Effector memory CD8-positive, alpha-beta T cell (primary cell): ENCODE data around the gene ZNF384.

Experiments
- ATAC-seq: fragments of 150-1000 bp; cut with Tn5 transposase; replicated peaks from 2 replicates; pipeline ENCODE4 v1.10.0; 2021; ENCODE audit warnings: mild to moderate bottlenecking, moderate library complexity
- DNase-seq, 3 experiments: peaks; one replicate each; pipeline ENCODE4 v3.0.0; 2021
- H3K27ac Mint-ChIP-seq, 2 donors: one replicate each; pipeline ENCODE4 v1.8.0; 2022; ENCODE audit warnings: mild to moderate bottlenecking in 2 of 2, mixed read lengths in 2 of 2, moderate library complexity in 2 of 2
- H3K27me3 Mint-ChIP-seq, 2 donors: one replicate each; pipeline ENCODE4 v1.8.0; 2022; ENCODE audit warnings: mixed read lengths in 2 of 2
- H3K36me3 Mint-ChIP-seq: one replicate; pipeline ENCODE4 v1.8.0; 2022; ENCODE audit warnings: mild to moderate bottlenecking, moderate library complexity, mixed read lengths; ENCODE audit not compliant: insufficient read depth
- H3K4me1 Mint-ChIP-seq, 2 donors: one replicate each; pipeline ENCODE4 v1.8.0; 2022; ENCODE audit warnings: low read depth in 2 of 2, mixed read lengths in 2 of 2
- H3K4me3 Mint-ChIP-seq, 2 donors: one replicate each; pipeline ENCODE4 v1.8.0; 2022; ENCODE audit warnings: mild to moderate bottlenecking in 2 of 2, mixed read lengths in 2 of 2, moderate library complexity in 2 of 2
- H3K9me3 Mint-ChIP-seq, 2 donors: one replicate each; pipeline ENCODE4 v1.8.0; 2022; ENCODE audit warnings: mixed read lengths in 2 of 2

The ZNF384 gene

DNA sequence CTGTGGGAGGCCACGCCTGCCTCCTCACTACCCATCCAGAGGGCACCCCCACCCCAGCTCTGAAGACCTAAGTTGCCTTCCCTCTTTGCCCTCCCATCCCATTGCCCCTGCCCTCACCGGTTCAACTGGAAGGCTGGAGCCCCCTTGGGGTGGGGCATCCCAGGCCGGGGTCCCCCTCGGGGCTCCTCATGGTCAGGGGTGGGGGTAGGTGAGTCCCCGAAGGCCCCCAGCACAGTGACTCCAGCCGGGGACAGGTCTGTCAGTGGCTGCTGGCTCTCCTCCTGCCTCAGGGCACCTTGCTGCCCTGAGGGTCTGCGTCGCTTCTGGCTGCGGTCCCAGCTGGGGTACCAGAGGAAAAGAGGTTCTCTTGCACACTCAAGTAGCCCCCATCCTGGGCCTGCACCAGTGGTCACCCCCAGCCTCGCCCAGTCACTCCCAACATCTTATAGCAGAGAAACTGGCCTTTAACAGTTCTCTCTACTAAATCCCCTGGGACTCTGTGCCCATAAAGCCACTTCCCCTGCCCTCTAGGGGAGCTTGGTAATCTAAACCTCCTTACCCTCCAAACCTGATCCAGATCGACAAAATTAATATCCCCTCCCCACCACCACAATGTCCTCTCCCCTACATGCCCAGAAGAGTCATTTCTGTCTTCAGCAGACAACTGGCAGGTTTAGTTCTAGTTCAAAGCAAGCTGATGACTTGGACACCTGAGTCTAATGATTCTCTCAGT lies 6.3 kb upstream of the ZNF384 start:
- Mint-ChIP-seq H3K27ac (no peak overlapping the region), H3K4me1 (peaks cover 13 to 14% of the 10 kb centered on the region in 2 donors), H3K4me3 (no peak overlapping the region), H3K27me3 (peaks cover 20 to 33% of the 10 kb centered on the region in 2 donors), H3K36me3 (peaks cover 3% of the 10 kb centered on the region), H3K9me3 (no peaks in the 10 kb centered on the region)
- DNase-seq (no peak), ATAC-seq (no peak)

DNA sequence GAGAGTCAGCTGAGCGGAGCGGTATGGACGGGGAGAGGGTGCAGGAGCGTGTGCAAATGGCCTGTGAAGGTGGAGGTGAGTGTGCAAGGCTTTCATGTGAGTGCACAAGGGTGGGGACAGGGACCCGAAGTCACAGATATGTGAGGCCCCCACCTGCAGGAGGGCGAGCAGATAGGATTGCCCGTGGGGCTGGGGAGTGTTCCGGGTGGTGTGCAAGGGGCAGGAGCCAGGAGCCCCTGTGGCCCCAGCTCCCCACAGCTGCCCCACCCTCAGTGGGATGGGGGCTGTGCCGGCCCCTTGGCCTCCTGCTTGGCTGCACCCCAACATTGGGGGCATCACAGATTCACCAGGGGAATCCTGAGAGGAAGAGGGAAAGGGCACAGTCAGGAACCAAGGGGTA lies 5.5 kb upstream of the ZNF384 start:
- no peak overlapping the region for H3K4me3 Mint-ChIP-seq
- peaks cover 18 to 29% of the 10 kb centered on the region in 2 donors for H3K27me3 Mint-ChIP-seq
- no peak for ATAC-seq
- peaks cover 7% of the 10 kb centered on the region for H3K36me3 Mint-ChIP-seq
- H3K27ac Mint-ChIP-seq, result peak overlapping the region; percentile 79 to 81
- DNase-seq, result no peak
- H3K4me1 Mint-ChIP-seq, result peaks cover 20 to 21% of the 10 kb centered on the region in 2 donors
- H3K9me3 Mint-ChIP-seq, result no peaks in the 10 kb centered on the region

- DNase-seq, result no peak
- no peak for ATAC-seq
- Mint-ChIP-seq H3K27me3 (peaks cover 10 to 21% of the 10 kb centered on the region in 2 donors), H3K27ac (peak overlapping the region; percentile 79 to 81), H3K9me3 (no peaks in the 10 kb centered on the region), H3K36me3 (peaks cover 15% of the 10 kb centered on the region), H3K4me3 (no peak overlapping the region), H3K4me1 (peaks cover 14 to 15% of the 10 kb centered on the region in 2 donors)
Measured at GRCh38 chr12:6693832-6694355, 4.7 kb upstream of the ZNF384 start.

GRCh38 chr12:6692888-6693287 lies 3.7 kb upstream of the ZNF384 start:
- Mint-ChIP-seq H3K27ac (no peak overlapping the region), H3K36me3 (peaks cover 16% of the 10 kb centered on the region), H3K4me1 (peaks cover 20 to 25% of the 10 kb centered on the region in 2 donors), H3K27me3 (peaks cover 0 to 11% of the 10 kb centered on the region in 2 donors), H3K4me3 (no peak overlapping the region), H3K9me3 (no peaks in the 10 kb centered on the region)
- ATAC-seq (no peak), DNase-seq (no peak)

GRCh38 chr12:6691473-6691872 lies 2.3 kb upstream of the ZNF384 start:
- ATAC-seq, result no peak
- no peak for DNase-seq
- H3K27me3 Mint-ChIP-seq, result peaks cover 0 to 1% of the 10 kb centered on the region in 2 donors
- peaks cover 33 to 39% of the 10 kb centered on the region in 2 donors for H3K4me1 Mint-ChIP-seq
- no peak overlapping the region for H3K4me3 Mint-ChIP-seq
- no peaks in the 10 kb centered on the region for H3K9me3 Mint-ChIP-seq
- peaks cover 16% of the 10 kb centered on the region for H3K36me3 Mint-ChIP-seq
- no peak overlapping the region for H3K27ac Mint-ChIP-seq

DNA sequence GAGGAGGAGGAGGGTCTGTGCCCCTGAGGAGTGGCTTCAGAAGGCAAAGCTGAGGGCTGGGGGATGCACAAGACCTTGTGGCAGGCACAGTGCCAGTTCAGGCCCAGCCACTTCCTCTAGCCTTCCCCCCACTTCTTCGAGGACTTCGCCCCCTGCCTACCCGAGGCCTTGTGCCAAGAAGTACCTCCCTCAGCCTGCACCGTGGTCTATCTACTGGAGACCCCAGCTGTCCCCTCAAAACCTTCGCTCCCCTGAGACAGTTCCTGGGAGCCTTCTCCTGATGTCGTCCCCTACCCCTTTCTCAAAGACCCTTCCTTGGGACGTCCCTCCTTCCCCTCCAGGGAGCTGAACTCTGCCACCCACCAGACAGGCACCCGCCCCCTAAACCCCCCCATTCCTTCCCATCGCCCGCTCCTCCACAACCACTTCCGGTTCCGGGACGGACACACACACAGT lies 604 bp downstream of the ZNF384 start:
- peak overlapping the region; percentile 81 to 89 for H3K4me3 Mint-ChIP-seq
- ATAC-seq, result peak; percentile 13
- H3K27me3 Mint-ChIP-seq, result no peaks in the 10 kb centered on the region
- peak in 2 of 3 experiments; percentile 43 to 46 for DNase-seq
- peaks cover 25% of the 10 kb centered on the region for H3K36me3 Mint-ChIP-seq
- H3K4me1 Mint-ChIP-seq, result peaks cover 46 to 59% of the 10 kb centered on the region in 2 donors
- H3K27ac Mint-ChIP-seq, result peak overlapping the region; percentile 92 to 94
- no peaks in the 10 kb centered on the region for H3K9me3 Mint-ChIP-seq

GRCh38 chr12:6685814-6686213 lies 3.4 kb downstream of the ZNF384 start:
- no peaks in the 10 kb centered on the region for H3K9me3 Mint-ChIP-seq
- no peaks in the 10 kb centered on the region for H3K27me3 Mint-ChIP-seq
- peak overlapping the region in 1 of 2 donors; percentile 92 for H3K27ac Mint-ChIP-seq
- DNase-seq (no peak), ATAC-seq (no peak)
- H3K4me1 Mint-ChIP-seq, result peaks cover 59 to 66% of the 10 kb centered on the region in 2 donors
- peaks cover 47% of the 10 kb centered on the region for H3K36me3 Mint-ChIP-seq
- H3K4me3 Mint-ChIP-seq, result no peak overlapping the region

DNA sequence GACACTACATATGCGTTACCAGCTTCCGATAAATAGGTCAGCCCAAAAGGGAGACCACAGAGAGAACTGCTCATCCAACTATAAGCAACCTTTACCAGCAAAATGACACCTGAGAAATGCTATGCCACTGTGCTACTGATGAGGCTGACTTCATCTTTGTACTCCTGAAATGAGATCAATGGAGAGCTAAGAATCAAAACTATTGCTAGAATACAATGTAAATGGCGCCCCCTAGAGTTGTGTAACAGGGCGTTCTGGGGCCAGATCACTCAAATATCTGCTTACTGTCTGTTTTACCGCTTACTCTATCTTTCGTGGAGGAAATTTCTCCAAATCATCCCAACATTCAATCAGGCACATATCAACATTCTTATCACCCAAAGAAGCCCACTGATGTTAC lies 4.6 kb downstream of the ZNF384 start:
- peak; percentile 31 to 37 (median 35) for DNase-seq

GRCh38 chr12:6676962-6677361 lies 12.2 kb downstream of the ZNF384 start:
- no peaks in the 10 kb centered on the region for H3K27me3 Mint-ChIP-seq
- DNase-seq, result no peak
- no peak overlapping the region for H3K4me3 Mint-ChIP-seq
- H3K27ac Mint-ChIP-seq, result no peak overlapping the region
- peaks cover 85% of the 10 kb centered on the region for H3K36me3 Mint-ChIP-seq
- no peaks in the 10 kb centered on the region for H3K9me3 Mint-ChIP-seq
- H3K4me1 Mint-ChIP-seq, result peaks cover 6 to 10% of the 10 kb centered on the region in 2 donors
- ATAC-seq, result no peak

More for the DNA sequence above, 4.6 kb downstream of the ZNF384 start:
- Mint-ChIP-seq H3K9me3 (no peaks in the 10 kb centered on the region), H3K27ac (peak overlapping the region; percentile 6 to 60), H3K27me3 (no peaks in the 10 kb centered on the region), H3K4me1 (peaks cover 52 to 56% of the 10 kb centered on the region in 2 donors), H3K4me3 (no peak overlapping the region), H3K36me3 (peaks cover 51% of the 10 kb centered on the region)
- ATAC-seq, result no peak

DNA sequence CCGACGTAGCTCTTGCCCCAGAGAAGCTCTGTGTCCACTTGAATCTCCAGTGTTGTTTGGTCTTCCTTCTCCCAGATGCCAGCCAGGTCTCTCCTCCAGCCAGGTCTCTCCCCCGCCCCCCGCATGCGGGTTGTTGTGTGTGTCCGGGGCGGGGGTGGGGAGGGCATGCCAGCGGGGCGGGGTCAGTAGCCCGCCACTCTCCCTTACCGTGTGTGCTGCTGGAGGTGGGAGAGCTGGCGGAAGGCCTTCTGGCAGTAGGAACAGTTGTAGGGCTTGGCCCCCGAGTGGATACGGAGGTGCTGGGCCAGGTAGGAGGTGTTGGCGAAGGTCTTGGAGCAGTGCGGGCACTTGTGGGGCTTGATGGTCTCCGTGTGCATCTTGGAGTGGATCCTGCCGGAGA lies 17.0 kb downstream of the ZNF384 start:
- H3K36me3 Mint-ChIP-seq, result peaks cover 85% of the 10 kb centered on the region
- ATAC-seq (no peak), DNase-seq (no peak)
- H3K27me3 Mint-ChIP-seq, result no peaks in the 10 kb centered on the region
- H3K4me3 Mint-ChIP-seq, result no peak overlapping the region
- peaks cover 0 to 6% of the 10 kb centered on the region in 2 donors for H3K4me1 Mint-ChIP-seq
- peak overlapping the region in 1 of 2 donors; percentile 57 for H3K27ac Mint-ChIP-seq
- H3K9me3 Mint-ChIP-seq, result no peaks in the 10 kb centered on the region

DNA sequence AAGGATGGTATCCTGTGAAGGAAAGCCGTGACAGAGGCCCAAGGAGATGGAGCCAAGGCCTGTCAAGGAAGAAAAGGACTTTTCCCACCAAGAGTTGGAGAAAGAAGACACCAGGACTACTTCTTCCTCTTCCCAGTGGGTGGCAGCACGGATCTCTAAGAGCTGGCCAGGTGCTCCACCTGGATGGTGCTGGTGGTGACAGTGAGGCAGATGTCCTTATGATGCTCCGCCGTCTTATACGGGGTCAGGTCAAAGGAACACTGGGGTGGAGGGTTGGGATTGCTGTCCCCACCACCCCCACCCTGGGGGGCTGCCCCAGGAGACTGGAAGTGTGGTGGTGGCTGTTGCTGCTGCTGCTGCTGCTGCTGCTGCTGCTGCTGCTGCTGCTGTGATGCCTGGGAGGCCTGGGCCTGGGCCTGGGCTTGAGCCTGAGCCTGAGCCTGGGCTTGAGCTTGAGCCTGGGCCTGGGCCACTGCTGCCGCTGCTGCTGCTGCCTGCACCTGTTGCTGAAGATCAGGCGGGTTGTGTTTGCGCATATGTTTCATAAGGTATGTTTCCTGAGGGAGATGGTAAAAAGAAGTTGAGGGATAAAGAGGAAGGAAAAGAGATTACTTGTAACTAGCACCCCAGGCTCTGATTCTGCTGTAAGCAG lies 21.5 kb downstream of the ZNF384 start:
- Mint-ChIP-seq H3K4me3 (no peak overlapping the region), H3K27ac (peak overlapping the region in 1 of 2 donors; percentile 63), H3K9me3 (no peaks in the 10 kb centered on the region), H3K27me3 (no peaks in the 10 kb centered on the region), H3K36me3 (peaks cover 68% of the 10 kb centered on the region), H3K4me1 (peaks cover 4% of the 10 kb centered on the region in 2 donors)
- DNase-seq (no peak), ATAC-seq (no peak)

DNA sequence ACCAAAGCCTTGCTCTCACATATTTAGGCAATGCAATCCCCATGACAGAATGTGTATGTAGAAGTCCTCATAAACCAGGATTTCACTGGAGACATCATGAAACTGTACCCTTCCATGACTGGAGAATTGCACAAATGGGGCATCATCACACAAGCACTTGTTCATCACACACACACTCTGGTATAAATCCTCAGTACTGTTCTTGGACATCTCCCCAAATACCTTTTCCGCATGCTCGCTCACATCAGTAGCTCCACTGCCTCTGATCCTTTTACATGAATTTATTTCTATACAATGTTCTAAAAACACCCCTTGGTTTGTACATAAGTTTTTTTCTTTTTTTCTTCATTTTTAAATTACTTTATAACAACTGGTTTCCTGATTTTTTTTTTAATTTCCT lies 23.0 kb downstream of the ZNF384 start:
- H3K4me3 Mint-ChIP-seq, result no peak overlapping the region
- no peak for ATAC-seq
- no peak overlapping the region for H3K27ac Mint-ChIP-seq
- no peak for DNase-seq
- H3K4me1 Mint-ChIP-seq, result peaks cover 10 to 13% of the 10 kb centered on the region in 2 donors
- H3K9me3 Mint-ChIP-seq, result no peaks in the 10 kb centered on the region
- peaks cover 60% of the 10 kb centered on the region for H3K36me3 Mint-ChIP-seq
- H3K27me3 Mint-ChIP-seq, result no peaks in the 10 kb centered on the region

GRCh38 chr12:6664902-6665301 lies 24.3 kb downstream of the ZNF384 start:
- Mint-ChIP-seq H3K27me3 (no peaks in the 10 kb centered on the region), H3K4me1 (peaks cover 10 to 13% of the 10 kb centered on the region in 2 donors), H3K36me3 (peaks cover 49% of the 10 kb centered on the region), H3K27ac (no peak overlapping the region), H3K9me3 (no peaks in the 10 kb centered on the region), H3K4me3 (no peak overlapping the region)
- ATAC-seq, result no peak
- no peak for DNase-seq
